Right ventricle myocardium inferior (tissue), 1 donor: Measurements from ENCODE around the gene BRIP1. TPM values are rescaled to one million over a fixed set of nuclear protein-coding genes. Genes with fewer than 3 reads are reported as not detected.
"Not testable (repeated sequence)": the region's sequence is repeated elsewhere in the genome, so short reads cannot be mapped to it uniquely, and the experiment has no call there.

Experiments used
- ATAC-seq: fragments of 200-7000 bp; cut with Tn5 transposase; one replicate; pipeline ENCODE4 v1.9.1; 2020; ENCODE audit warnings: mild to moderate bottlenecking, moderate library complexity
- DNase-seq: peaks from one replicate; pipeline ENCODE4 v3.0.0; 2021; ENCODE audit errors: missing footprints
- intact Hi-C: fragments of 100-400 bp; cut with DNase I; formaldehyde crosslinking; loops from one replicate; pipeline ENCODE4 v1.11.0; 2022
- total RNA-seq: library from RNA; stranded (reverse); fragmentation: NEBNext Ultra II Directional; extraction: Animal tissue kit (Norgen Biotek cat#: 25700); gene quantifications from one replicate; pipeline ENCODE4 v1.2.1, GENCODE V29; 2021
- donor health status: DM: no; HTN: yes; CAD: no; lungs with severe emphysema.

BRIP1 gene
- total RNA-seq, 1 donor from 2014 or later = 0.24 TPM

DNA sequence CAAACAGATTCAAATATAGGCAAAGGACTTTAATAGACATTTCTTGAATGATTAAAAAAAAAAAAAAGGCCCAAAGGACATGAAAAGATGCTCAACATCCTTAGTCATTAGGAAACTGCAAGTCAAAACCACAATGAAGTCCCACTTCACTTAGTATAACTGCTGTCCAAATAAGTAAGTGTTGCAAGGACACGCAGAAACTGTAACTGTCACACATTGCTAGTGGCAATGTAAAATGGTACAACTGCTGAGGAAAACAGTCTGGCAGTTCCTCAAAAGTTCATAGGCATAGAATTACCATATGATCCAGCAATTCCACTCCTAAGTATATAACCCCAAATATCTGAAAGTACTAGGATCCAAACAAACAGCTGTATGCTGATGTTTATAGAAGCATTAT lies 112.7 kb downstream of the BRIP1 start:
- DNase-seq (no peak), ATAC-seq (no peak)
- intact Hi-C loops = no loop called here

DNA sequence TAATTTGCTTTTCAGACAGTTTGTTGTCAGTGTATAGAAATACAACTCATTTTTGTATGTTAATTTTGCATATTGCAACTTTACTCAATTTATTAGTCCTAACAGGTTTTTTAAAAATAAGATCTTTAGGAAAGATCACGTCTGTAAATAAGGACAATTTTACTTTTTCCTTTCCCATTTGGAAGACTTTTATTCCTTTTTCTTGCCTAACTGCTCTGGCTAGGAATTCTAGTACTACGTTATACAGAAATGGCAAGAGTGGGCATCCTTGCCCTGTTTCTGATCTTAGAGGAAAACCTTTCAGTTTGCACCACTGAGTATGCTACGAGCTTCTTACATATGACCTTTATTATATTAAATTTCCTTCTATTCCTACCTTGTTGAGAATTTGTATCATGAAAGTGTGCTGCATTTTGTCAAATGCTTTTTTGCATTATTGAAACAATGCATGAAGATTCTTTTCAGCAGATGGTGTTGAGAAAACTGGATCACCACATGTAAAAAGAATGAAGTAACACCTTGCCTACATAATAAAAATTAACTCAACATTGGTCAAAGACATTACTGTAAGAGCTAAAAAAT lies 113.4 kb downstream of the BRIP1 start:
- intact Hi-C loops = no loop called here
- DNase-seq (no peak), ATAC-seq (no peak)

DNA sequence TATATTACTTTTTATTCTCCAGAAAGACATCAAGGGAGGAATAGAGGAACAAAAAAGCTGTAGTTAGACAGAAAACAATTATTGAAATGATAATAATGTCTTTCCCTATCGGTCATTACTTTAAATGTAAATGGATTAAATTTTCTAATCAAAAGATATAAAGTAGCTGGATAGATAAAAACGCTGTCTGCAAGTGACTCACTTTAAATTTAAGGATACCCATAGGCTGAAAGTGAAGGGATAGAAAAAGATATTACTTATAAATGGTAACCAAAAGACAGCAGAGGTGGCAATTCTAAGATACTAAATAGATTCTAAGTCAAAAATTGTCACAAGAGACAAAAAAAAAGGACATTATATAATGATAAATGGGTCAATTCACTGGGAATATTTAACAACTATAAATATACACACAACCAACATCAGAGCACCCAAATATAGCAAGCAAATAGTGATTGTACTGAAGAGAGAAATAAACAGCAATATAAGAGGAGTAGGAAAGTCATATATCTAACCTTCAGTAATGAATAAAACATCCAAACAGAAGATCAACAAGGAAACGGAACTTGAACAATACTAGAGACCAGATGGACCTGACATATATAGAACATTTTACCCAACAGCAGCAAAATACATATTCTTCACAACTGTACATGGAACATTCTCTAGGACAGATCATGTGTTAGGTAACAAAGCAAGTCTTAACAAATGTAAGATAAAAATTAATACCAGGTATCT lies 116.9 kb downstream of the BRIP1 start:
- DNase-seq = no peak
- ATAC-seq = no peak
- intact Hi-C loops = no loop called here

DNA sequence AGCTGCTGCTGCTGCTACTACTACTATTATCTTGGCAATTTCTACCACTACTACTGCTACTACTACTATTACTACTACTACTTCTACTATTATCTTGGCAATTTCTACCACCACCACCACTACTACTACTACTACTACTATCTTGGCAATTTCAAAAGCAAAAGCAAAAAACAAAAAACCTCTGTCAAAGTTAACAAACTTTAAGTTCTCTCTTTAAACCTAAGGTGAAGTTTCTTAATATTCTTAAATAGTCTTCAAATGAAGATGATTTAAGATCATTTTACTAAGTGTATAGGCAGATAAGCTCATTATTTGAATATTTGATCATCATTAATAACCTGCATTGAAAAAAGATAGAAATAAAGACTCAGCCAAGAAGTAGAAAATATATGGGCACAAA lies 118.5 kb downstream of the BRIP1 start:
- ATAC-seq = no peak
- no peak for DNase-seq
- intact Hi-C loops = no loop called here

DNA sequence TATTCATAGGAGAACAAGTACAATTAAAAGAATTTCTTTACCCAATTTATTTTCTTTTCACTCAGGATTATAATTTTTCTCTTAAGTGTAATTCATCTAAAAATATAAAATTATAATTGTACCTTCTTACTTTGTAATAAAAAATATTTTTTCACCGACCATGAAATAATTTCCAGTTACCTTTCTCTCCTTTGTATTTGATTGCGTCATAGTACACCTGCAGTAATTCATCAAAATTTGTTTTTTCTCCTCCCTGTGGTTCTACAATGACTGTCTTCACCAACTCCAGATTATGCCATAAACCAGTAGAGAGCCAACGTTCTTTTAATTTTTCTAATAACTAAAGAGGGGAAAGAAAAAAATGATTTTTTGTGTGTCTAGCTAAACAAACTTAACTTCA lies 119.1 kb downstream of the BRIP1 start:
- ATAC-seq = no peak
- intact Hi-C loops = no loop called here
- DNase-seq = no peak

DNA sequence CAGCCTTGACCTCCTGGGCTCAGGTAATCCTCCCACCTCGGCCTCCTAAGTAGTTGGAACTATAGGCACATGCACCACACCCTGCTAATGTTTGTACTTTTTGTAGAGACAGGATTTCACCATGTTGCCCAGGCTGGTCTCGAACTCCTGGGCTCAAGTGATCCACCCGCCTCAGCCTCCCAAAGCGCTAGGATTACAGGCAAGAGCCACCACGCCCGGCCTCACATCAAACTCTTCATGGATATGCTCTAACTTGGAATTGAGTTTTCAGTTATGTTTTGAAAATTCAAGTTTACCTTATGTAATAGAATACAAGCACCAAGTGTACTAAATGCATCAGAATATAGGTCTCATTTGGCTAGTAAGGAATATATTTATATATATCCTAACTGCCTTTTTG lies 119.6 kb downstream of the BRIP1 start:
- ATAC-seq = no peak
- intact Hi-C loops = no loop called here
- DNase-seq = no peak

DNA sequence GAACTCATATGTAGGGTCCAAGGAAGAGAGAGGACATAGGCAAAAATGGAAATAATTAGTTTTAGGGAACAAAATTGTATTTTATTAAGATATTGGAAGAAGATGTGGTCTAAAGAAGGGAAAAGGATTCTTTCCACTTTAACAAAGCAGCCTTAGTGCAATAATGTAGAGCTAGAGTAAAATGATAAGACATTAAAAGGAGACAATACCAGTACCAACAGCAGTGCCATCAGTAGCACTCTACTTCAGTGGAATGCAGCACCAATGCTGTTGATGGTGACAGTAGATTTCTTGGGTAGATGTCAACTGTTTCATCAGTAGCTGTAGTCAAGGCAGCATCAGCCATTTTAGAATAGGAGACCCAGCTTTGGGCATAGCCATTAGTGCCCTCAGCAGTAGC lies 124.3 kb downstream of the BRIP1 start:
- ATAC-seq = no peak
- DNase-seq = no peak
- intact Hi-C loops = no loop called here

DNA sequence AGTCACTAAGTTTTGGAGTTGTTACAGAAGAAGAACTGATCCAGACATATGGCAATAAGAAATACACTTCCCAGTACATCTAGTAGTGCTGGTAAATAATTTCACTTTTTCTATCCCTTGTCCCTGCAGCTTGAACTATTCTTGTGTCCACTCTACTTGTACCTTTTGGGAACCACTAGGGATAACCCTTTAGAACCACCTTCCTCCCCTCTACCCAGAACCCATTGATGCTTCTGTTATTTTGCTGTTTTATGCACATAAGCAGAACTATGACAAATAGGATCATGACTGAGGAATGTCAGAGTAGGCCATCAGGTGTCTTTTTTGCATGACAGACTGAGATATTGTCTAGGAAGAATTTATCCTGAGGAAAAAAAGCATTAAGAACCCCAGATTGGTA lies 125.1 kb downstream of the BRIP1 start:
- intact Hi-C loops = no loop called here
- no peak for ATAC-seq
- no peak for DNase-seq

DNA sequence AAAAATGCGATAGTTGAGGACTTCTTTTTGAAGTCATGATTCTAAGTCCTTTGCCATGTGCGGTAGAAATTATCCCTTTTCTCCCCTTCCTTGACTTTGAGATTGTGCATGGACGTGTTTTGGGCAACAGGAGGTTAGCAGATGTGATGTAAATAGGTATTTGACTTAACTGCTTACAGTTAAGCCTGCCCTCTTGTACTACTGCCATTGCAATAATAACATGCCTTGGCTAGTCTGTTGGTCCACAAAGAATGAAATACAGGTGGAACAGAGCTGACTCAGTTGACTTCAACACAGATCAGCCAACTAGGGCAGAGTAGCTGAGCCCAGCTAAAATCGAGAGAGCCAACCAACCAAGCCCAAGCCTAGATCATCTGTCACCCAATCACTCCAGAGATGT lies 125.5 kb downstream of the BRIP1 start:
- ATAC-seq = no peak
- DNase-seq = no peak

DNA sequence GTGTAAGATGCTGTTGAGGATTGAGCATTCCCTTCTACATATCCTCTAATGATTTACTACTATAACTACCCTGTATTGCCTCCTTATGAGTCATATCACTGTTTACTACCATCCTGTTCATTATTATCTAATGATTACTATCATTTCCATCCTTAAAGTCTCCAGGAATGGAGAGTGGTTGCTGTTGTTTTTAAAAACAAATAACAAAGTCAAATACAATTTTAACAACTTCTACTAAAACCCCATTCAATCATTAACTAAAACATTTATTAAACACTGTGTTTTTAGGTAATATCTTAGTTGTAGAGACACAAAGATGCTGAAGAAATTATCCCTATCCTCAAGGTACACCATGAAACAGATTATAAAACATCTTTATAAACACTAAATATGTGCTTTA lies 126.9 kb downstream of the BRIP1 start:
- ATAC-seq (no peak), DNase-seq (no peak)
- intact Hi-C loops = no loop called here

More for the DNA sequence above, 125.5 kb downstream of the BRIP1 start:
- intact Hi-C loops = no loop called here

DNA sequence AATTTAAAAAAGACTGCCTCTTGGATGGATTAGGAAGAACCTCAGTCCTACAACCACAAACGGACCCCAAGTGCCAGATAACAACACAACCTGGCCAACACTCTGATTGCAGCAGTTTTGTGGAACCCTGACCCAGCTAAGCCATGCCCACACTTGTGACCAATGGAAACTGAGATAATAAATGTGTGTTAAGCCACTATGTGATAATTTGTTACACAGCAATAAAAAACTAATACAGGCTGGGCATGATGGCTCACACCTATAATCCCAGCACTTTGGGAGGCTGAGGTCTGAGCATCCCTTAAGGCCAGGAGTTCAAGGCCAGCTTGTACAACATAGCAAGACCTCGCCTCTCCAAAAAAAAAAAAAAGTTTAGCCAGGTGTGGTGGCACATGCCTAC lies 127.5 kb downstream of the BRIP1 start:
- intact Hi-C loops = no loop called here
- ATAC-seq = no peak
- no peak for DNase-seq

DNA sequence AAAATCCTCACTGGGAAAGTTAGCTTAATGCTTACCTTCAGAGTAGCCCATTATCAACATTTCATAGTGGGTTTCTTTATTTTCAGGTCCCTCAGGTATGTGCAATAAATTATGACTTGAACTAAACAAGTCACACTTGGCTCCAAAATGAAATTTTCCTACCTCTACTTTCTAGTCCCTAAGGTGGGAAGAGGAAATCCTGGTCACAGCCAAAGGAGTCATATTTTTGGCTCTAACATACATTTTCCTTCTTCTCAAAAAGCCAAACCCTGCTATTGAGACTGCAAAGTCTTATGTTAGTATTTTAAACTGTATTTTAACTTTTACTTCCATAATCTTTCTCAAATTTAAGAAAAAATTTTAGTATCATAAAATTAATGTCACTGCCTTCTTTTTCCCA lies 128.9 kb downstream of the BRIP1 start:
- DNase-seq = no peak
- no peak for ATAC-seq
- intact Hi-C loops = no loop called here

DNA sequence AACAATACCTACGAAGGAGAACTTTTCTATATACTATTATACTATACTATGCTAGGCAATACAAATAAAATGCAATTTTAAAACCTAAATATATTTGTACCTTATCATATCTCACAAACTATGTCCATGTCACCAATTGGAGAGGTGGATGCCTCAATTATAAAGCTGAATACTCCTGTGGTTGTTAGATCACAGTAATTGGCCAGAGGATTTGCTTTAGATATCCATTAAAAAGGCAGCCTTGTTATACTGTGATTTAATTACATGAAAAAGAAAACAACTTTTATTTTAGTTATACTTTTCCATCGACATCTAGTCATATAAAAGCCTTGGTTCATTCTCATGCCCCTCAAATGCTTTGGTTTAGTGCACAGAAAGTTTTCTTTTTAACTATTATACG lies 129.3 kb downstream of the BRIP1 start:
- ATAC-seq = no peak
- DNase-seq = no peak
- intact Hi-C loops = no loop called here

DNA sequence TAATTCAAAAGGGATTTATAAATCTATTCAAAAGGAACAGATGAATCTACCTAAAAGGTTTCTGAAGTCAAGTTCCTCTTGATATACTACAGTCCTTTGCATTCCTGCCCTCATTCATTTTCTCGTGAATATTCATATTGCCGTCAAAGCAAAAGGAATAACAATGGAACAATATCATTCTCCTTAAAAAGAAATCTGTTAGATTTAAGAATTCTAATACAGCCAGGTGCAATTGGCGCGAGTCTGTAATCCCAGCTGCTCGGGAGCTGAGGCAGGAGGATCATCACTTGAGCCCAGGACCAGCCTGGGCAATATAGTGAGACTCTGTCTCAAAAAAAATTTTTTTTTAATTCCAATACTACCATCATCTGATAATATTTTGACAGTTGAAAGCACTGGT lies 130.3 kb downstream of the BRIP1 start:
- no peak for DNase-seq
- ATAC-seq = no peak
- intact Hi-C loops = no loop called here

DNA sequence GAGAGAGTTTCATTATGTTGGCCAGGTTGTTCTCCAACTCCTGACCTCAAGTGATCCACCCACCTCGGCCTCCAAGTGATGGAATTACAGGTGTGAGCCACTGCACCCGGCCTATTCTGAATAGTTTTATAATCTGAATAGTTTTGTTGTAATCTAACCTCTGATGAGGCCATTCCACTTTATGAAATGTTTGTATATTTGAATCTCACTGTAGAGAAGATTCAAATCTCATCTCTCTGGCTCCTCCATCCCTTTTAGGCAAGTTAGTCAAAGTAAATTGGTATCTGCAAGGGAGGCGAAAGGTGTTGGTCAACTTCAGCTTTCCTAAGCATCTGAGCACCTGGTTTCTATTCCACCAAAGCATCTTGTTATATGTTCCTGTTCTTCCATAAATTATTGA lies 131.2 kb downstream of the BRIP1 start:
- ATAC-seq (no peak), DNase-seq (no peak)
- intact Hi-C loops = no loop called here

DNA sequence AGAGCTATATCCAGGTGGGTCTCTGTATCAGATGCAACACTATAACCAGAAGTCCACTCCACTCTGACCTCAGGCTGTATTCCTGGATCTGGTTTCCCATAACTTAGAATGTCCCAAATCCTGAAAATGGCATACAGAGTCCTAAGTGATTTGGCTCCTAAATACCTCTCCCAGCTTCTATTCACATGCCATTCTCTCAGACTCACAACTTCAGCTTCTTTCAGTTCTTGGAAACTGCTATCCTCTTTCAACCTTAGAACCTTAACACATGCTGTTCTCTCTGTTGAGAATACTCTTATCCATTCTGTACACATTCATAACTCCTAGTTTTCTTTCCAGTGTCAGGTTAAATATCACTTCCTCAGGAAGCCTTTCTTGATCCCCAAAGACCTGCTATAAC lies 132.0 kb downstream of the BRIP1 start:
- intact Hi-C loops = no loop called here
- ATAC-seq (no peak), DNase-seq (no peak)

DNA sequence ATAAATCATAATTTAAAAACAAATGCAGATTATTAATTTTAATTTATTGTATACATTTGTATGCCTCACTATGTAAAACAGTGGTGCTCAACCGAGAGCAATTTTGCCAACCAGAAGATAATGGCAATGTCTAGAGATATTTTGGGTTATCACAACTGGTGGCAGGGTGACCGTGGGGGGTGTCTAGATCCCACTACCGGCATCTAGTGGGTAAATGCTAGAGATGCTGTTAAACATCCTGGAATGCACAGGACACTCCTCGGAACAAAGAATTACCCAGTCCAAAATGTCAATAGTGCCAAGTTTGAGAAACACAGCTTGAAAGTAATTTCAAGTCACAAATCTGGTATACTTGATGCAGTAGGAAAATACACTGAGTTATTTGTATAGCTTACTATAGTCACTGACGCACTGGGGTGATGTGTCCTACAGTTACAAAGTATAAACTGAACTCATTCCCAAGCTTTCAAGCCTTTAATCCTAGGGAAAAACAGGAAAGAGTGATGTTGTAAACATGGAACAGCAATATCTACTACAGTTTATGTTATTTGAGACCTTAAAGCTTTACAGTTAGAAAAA lies 133.5 kb downstream of the BRIP1 start:
- intact Hi-C loops = no loop called here
- DNase-seq = no peak
- ATAC-seq = no peak

DNA sequence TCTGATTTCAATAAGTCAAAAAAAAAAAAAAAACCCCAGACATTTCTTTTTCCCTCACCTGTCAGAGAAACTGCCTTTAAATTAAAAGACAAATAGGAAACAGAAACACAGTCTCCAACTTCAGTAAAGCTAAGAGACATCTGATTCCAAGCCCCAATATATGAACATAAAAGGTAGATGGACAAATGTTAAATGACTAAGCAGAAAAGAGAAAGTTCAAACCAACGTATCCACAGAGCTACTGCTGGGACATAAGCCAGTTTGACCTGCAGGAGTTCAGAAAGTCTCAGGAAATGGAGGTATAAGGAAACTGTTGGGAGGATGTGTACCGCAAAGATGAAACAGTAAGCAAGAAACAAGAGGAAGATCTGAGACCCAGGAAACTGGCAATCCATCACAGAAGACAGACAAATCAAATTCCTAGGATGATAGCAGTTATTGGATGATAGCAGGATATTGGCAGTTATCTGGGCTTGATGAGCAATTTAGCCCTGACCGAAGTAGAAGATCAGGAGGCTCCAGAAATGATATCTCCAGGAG lies 135.0 kb downstream of the BRIP1 start:
- ATAC-seq = no peak

DNA sequence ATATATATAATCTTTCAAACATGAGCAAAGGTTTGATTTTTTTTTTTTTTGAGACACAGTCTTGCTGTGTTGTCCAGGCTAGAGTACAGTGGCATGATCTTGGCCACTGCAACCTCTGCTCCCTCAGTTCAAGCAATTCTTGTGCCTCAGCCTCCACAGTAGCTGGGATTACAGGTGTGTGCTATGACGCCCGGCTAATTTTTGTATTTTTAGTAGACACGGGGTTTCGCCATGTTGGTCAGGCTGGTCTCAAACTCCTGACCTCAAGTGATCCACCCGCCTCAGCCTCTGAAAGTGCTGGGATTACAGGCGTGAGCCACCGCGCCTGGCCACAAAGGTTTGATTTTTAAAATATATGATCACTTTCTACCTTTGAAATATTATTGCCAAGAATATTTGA lies 135.5 kb downstream of the BRIP1 start:
- intact Hi-C loops, DNase-seq, ATAC-seq: not testable (repeated sequence)

More for the DNA sequence above, 135.0 kb downstream of the BRIP1 start:
- DNase-seq = no peak
- intact Hi-C loops = no loop called here

DNA sequence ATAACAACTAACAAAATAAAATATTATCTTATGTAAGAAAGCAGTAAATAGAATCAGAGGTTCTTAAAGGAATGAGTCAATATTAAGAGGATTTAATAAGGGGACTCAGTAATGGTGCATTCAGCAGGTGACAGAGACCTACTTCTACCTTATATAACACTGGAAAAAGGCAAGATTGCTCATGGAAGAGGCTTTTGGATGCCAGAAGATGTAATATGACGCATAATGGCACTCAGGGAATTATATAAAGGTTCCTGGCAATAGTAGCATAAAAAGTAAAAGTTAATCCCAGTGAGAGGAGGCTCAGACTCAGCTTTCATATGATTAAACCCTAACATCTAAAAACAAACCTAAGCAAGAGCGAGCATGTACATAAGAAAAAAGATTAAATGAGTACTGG lies 136.4 kb downstream of the BRIP1 start:
- intact Hi-C loops = no loop called here
- no peak for DNase-seq
- ATAC-seq = no peak
